Stimulated activated CD4-positive, alpha-beta T cell treated with anti-CD3 and anti-CD28 coated beads, Interleukin-1b, Interleukin-23, amount 100 ng/mL, for 1 hour (primary cell): Measurements from ENCODE around the gene AFF2.

Experiments used
- DNase-seq, 2 donors: peaks; one replicate each; pipeline ENCODE4 v3.0.0-alpha.2; 2020; ENCODE audit warnings: low read depth in 2 of 2

Gene AFF2

DNA sequence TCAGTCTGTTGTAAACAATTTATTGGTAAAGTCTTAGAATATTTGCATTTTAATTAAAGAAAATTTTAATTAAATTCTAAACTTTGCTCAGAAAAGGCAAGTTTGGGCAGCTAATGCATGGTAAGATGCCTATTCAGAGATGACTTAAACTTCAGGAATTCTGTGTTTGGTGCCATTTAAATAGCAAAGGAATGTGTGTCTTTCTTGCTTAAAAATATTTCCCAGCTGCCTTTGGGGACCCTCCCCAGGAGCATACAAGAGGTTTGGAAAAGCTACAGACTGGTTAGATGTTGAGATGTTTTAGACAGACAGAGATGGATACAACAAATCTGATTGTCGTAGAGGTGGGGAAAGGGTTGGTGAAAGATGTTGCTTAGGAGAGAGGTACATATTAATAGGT, 36.5 kb downstream of the AFF2 start:
- no peak for DNase-seq

DNA sequence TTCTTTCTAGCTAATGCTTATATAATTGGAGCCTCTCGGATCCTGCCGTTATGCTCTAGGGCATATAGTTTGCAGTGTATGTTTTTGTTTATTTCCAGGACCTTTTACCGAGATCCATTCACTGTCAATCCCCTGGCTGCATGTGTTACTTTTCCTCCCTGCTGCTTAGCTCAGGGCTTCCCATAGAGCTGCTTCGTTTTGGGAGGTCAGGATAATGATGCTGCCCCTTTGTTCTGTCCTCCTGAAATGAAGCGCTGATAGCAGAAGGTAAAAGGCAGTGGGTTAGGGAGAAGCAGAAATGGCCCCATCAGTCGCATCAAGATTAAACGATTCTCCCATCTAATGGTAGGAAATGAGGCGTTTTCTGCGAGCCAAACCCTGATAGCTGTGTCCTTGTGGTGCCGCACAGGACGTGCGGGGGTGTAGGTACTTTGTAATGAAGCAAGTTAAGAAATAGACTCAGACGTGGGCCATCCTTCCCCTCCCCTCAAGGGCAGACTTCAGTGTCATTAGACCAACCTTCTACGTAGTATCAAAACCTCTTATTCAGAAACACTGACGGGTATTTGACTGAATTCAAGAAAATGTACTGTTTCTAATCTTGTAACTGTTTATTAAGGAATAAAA, 37.3 kb downstream of the AFF2 start:
- no peak for DNase-seq

DNA sequence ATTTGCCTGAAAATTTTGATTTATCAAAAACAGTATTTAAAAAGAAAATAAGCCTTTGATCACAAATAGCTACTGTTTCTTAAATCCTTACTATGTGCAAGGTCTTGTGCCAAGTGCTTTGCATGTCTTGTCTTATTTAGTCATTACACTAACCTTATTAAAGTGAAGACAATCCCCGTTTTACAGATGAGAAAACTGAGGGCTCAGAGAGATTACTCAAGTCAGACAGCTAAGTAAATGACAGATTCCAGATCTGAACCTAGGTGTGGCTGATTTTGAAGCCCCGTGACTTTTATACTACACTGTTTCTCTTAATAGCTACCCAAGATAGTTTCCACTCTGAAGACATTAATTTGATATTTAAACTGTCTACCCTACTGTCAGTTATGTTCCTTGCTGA, 38.2 kb downstream of the AFF2 start:
- DNase-seq, result no peak

DNA sequence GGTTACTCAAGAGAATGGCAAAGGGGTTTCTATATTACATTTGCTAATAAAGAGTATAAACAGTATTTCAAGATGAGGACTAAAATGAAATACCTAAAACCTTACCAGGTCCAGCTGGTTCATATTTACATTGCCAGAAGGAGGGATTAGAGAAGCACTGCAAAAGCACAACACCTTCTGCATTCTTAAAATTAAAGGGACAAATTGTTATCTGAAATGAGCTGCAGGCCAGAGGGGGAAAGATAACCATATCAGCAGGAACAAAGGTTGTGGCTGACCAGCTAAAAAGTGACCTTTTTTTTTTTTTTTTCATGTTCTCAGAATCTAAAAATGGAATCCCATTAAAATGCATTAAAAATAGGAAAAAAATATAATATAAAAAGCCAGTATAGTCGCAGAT, 39.7 kb downstream of the AFF2 start:
- no peak for DNase-seq

DNA sequence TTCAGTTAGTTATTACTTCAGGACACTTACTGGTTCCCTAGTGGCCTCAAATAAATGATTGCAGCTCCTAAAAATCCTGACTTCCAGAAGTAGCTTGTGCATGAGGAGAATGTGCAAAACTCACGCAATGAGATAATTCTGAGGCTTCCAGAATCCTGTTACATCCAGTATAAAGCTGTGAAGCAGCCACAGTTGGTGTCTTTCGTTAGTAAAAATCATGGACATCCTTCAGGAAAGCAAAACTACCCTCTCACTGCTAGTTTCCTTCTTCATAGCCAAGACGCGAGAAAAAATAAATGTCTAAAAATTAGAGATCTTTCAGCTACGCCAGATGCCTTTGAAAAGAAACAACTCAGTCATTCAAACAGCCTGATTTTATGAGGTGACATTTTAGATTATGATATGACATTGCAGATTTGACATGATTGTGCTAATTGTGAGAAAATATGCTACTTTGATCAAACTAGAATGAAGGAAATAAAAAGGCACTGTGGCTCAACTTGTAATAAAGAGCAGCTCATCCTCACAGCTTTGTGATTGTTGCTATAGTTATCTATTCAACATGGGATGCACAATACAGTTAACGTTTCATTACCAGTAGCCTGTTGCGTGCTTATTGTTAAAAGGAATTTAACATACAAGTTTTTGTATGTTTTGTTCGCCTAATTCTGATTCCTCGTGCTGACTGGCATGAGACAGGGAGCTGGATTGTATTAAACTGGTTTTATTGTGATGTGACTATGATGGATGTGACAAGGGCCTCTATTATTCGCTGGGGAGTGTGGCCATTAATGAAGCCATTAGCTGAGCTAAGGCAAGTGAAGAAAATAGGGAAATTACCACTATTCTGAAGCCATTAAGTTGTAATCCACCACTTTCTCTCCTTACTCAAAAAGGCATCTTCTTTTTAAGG, 40.5 kb downstream of the AFF2 start:
- DNase-seq, result no peak

DNA sequence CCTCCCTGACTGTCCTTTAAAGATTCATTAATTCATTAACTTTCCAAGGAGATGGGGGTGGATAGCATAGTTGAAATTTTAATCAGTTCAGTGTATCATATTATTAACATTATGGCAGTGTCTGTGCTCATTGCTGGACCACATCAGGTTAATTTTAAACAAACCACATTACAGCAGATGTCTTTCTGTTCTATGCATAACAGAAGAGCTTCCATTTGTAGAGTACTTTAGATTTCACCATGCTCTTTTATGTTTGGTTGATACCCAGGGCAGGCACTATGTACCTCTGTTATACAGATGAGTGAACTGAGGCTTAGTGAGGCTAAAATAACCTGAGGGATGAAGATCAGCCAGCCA, 41.1 kb downstream of the AFF2 start:
- no peak for DNase-seq

DNA sequence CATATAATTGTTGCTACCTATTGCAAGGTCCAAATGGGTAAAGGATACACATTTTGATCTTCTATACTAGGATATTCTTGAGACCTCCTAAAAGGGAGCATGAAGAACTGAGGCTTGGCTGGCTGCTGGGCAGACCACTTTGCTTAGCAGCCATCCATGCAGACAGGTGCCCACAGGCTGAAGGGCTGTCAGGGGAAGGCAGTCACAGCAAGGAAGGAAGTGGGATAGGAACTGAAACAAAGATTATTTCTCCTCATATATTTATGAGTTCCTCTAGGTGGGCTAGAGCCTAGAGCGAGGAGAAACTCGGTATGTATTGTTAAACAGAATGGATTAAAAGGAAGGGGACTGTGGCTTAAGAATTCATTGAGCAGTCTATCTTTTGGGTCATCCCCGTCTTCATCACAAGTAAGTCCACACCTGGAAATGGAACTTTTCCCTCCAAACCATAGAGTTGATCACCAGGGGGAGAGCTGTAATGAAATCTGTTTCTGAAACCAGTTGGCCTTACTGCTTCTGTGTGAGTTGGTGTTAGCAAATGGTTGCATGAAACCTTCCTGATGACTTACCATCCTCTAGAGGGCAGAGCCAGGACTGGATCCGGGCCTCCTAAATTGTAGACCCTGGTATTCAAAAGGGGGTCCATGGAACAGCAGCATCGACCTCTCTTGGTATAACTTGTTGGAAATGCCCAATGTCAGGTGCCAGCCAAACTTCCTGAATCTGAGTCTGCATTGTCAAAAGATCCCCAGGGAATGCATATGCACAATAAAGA, 42.3 kb downstream of the AFF2 start:
- DNase-seq, result no peak

DNA sequence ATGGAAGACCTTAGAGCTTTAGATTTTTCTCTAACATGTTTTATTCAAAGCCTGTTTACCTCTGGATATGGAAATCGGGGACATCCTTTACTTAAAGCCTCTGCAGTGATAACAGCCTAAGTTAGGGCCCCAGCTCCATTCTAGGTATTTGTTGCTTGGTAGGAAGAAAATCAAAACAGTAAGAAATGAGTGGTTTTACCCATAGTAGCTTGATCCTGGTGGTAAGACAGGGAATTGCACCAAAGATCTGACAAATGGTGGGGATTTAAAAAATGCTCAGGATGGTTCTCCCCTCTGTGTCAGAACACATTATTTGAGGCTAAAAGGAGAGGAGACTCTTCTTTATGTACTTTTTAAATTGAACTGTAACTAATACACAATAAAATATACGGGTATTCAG, 52.4 kb downstream of the AFF2 start:
- DNase-seq, result no peak

DNA sequence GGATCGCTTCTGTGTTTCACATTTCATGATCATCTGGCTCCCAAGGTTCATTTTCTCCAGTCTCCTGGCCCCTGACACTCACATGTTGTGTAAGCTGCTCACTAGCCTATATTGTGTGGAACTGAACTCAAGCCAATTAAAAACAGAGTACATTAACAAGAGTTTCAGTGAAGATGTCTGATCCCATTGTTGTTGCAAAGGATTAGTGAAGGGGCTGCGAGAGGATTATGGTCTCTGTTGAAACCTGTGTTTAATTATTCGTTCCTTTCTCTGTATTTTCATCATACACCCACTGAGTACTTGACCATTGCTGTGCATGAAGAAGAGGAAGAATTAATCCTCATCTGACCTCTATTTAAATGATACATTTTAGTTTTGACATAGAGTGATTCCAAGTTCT, 54.7 kb downstream of the AFF2 start:
- no peak for DNase-seq

DNA sequence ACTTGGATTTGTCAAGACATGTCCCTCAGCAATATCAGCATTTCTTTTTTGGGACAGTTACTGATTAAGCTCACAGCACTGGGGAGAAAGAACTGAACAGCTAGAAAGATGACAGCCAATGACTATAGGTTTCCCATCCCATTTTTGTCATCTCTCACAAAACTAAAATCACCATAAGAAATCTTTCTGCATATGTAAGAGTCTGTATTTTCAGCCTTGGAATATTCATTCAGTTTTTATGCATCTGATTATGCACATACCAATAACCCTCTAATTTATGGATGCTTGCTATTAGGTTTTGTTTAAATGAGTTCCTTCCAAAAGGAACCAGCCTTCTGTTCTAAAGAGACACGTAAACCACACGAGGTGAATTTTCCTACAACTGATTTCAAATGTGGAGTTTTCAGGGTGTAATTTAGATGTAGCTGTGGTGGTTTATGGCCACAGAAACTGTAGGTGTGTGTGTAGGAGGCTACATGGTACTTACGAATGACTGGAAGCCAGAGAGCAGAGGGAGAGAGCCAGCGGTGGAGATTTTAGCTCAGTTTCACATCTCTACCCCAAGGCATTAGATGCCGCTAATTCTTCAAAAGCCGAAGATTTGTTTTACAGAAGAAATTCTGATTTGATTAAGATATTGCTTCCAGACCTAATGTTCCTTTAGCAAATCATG, 55.3 kb downstream of the AFF2 start:
- DNase-seq, result no peak

DNA sequence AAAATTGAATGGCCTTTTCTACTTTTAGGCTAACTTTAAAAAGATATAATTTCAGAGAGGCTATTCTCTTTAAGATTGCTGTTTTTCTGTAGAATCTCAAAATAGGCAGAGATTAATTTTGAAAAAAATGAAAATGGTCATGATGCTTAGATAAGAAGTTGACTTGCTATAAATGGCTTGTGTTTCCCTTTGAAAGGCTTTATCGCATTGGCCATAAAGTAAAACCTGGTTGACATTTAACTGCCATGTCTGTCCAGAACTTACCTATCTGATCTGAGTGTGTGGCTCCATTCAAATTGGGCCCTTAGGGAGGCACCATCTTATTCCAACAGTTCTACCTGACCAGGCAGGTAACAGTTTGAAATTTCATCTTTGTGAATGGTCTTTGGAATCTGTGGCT, 56.1 kb downstream of the AFF2 start:
- no peak for DNase-seq

DNA sequence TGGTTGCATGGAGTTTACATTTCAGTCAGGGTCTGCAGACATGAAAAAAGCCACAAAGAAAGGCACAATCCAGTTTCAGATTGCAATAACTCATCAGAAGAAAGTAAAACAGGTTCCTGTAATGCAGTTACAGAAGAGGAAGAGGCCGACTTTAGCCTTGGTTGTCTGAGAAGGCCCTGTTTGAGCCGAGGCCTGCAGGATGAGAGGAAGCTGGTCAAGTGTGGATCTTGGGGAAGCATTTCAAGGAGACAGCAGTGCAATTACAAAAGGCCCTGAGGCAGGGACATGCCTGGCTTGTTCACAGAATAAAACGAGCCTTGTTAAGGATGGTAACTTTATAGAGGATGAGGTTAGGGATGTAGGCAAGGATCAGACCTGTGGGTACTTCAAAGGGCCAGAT, 62.4 kb downstream of the AFF2 start:
- DNase-seq, result no peak

DNA sequence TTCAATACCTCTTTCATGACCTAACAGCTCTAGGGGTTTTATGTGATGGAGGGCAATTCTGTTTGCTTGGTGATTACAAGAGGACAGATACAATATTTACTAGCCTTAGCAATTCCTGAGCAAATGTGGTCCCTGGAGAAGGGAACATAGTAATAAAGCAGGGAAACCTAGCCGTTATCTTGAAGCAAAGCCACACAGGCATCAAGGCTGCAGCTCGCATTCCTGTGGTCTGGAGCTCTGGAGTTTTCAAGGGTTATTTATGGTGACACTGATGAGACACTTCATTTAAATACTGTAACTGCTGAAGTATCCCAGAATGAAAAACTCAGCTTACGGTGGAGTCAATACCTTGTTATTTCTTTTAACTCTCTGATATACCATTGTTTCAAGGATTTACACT, 66.8 kb downstream of the AFF2 start:
- no peak for DNase-seq

DNA sequence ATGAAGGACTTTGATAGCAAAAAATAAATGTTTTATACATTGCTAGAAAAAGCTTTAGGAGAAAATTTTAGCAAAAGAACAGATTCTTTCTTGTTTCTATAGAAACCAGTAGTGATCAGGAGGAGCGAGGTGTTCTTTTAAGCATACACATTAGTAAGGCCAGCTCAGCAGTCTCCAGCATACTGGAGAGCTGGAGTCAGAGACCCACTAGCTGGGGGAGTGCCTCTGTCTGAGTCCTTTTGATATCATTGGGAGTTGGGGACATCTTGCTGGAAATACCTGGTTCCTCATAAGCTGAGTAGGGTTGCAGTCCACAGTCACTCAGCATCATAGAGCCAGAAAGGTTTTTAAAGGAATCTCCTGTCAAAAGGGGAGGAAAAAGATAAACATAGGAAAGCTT, 67.4 kb downstream of the AFF2 start:
- no peak for DNase-seq

DNA sequence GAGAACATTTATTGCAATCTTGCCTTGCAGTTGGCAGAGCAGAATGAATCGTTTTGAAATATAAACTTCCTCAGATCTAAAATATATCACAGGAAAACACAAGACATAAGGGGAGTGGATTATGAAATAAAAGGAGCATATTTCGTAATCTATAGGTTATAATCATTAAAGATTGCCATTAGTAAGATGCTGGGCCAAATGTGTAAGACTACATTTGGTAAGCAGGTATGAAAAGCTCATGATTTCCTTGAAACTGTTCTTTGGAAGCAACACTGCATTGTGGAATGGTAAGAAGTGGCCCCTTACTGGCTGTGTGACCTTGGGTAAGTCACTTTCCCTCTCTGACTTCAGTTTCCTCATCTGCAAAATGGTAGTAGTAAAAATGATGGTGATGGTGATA, 68.3 kb downstream of the AFF2 start:
- DNase-seq, result no peak

DNA sequence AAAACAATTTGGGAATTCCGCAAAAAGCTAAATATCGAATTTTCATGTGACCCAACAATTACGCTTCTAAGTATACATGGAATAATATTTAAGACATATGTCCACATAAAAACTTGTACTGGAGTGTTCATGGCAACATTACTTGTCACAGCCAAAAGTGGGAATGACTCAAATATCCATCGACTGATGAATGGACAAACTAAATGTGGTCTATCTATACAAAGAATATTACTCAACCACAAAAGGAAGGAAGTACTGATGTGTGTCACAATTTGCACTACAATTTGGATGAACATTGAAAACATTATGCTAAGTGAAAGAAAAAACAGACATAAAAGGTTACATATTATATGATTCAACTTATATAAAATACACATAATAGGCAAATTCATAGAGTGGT, 71.9 kb downstream of the AFF2 start:
- DNase-seq, result no peak

DNA sequence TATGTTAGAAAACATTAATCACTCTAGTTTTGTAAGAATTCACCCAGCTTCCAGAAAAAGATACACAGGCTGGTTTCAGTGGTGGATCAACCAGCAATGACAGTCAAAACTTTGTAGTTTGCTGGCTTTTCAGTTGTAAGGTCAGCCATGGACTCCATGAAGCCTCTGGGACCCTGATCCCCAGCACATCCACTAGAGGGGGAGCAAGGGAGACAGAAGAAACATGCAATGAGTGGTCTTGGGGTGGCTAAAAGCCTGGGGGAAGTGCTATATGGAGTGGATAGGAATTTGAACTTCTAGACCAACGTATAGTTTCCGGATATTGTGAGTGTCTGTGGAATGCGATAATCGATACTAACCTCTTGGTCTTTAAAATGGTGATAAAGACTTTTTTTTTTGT, 72.7 kb downstream of the AFF2 start:
- DNase-seq, result no peak

DNA sequence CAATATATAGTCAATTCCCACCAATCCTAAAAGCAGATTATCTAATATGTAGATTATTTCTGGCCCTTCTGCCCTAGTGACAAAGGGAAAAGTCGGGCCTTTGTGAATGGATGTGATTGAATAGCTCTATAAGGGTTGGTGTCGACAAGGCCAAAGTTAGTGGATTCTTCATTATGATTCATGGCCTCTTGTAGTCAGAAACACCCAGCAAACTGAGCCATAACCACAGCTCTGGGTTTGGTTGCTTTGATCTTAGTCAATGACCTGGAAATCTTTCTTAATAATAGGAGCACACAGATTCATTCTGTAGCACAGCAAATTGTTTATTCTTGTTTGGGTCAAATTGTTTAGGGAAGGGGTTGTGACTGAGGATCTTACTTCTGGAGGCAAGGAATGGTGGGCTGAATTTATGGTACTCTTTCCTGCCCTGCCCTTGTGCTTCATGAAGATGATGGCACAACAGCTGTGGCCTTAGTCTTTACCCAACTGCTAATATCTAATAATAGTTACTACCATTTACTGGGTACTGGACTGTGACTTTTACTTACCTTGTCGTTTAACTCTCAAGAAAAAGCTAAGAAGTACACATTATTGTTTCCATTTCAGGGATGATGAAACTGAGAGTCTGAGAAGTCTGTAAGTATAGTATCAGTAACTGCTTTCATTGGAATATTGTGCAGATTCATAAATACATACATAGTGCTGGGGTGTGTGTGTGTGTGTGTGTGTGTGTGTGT, 74.0 kb downstream of the AFF2 start:
- DNase-seq, result no peak

DNA sequence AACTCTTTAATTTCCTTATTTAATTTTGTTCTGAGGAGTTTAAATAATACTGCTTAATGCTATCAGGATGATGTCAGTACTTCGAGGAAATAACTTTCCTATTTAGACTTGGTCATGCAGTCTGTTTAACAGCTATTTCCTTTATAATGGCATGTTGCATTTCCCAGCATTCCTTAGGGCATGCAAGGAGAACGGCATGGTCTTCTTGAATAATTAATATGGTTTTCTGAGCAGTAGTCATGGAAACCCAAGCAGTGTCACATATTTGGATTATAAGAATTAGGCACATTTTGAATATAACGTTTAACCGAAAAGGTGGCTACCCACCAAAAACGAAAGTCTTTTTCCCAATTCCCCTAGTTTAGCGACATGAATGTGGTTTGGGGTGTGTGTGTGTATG, 76.0 kb downstream of the AFF2 start:
- no peak for DNase-seq

DNA sequence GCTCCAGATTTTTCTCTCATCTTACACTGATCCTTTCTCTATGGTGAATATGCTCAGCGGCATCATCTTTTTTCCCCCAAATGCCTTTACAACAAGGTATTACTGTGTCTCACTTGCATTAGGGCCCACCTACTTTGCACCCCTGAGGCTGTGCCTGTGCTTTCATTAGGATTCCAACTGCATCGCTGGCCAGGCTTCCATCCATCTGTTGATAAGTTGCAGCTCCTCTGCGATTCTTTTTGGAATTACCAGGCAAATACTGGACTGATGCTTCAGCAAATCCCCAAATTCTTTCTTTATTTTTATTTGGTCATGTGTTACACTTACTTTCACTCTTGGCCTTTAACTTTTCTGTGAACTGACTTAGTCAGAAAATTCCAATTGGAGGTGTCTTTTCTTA, 77.3 kb downstream of the AFF2 start:
- DNase-seq, result no peak

DNA sequence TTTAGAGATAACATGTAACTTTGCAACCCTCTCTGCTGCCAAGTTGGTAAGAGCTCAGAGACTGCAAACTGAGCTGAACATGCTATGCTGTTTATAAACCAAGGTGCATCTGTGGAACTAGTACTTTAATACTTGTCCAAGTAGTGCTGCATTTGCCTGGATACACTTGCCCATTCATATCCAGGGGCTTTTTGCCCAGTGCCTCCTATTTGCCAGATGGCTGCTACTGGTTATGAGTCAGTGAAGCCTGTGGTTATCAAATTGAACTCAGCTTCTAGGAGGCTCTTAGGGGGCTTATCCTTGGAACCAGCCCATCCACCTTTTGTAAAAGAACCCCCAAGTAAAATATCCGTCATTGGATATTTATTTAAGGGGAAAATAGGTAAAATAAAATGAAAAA, 79.6 kb downstream of the AFF2 start:
- DNase-seq, result no peak

DNA sequence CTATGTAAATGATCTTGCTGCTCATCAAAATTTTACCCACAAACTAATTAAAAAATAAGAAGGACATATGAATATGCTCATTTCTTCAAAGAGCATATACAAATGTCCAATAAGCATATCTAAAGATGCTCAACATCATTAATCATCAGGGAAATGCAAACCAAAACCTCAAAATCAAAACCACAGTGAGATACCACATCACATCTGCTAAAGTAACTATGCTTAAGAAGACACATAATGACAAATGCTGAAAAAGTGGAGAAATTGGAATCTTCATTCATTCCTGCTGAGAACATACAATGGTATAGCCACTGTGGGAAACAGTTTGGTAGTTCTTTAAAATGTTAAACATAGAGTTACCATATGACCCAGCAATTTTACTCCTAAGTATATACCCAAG, 81.9 kb downstream of the AFF2 start:
- DNase-seq, result no peak
